H1 (cell line): ENCODE data around the gene TAGLN2. TPM values are rescaled to one million over a fixed set of nuclear protein-coding genes. Genes with fewer than 3 reads are reported as not detected.

Experiments used
- CTCF ChIA-PET: fragments of 300-600 bp; sonication (Branson Sonifier 250); formaldehyde crosslinking; loops from one replicate; lab custom pipeline; 2021; ENCODE audit not compliant: partially characterized antibody; lab: Charles Lee
- POLR2A ChIA-PET: fragments of 300-600 bp; sonication (Branson Sonifier 250); formaldehyde crosslinking; loops from one replicate; lab custom pipeline; 2021; ENCODE audit warnings: inconsistent platforms; ENCODE audit not compliant: partially characterized antibody; lab: Charles Lee
- DNase-seq, 2 experiments: peaks; one replicate each; pipeline versions ENCODE4 v3.0.0 to v3.0.0-alpha.2; 2010 to 2022; ENCODE audit warnings: low spot score in 2 of 2, low read depth in 1 of 2, mixed read lengths in 1 of 2
- FAIRE-seq: peaks from 2 replicates; lab custom pipeline; 2011; peaks lifted over from hg19 to GRCh38; lab: Jason Lieb, UNC
- H2AFZ ChIP-seq: 2 replicates; pipeline ENCODE4 v1.8.1; 2012; ENCODE audit warnings: low read length, inconsistent platforms
- H2AK5ac ChIP-seq: 2 replicates; pipeline ENCODE4 v1.6.1; 2013; ENCODE audit warnings: low read depth, low read length
- H2BK120ac ChIP-seq: replicated peaks from 2 replicates; pipeline ENCODE3; 2013; ENCODE audit warnings: low read depth, low read length, inconsistent platforms
- H2BK12ac ChIP-seq: 2 replicates; pipeline ENCODE4 v1.6.1; 2013; ENCODE audit warnings: low read depth, low read length
- H2BK15ac ChIP-seq: 2 replicates; pipeline ENCODE4 v1.6.1; 2013; ENCODE audit warnings: low read length
- H2BK20ac ChIP-seq: 2 replicates; pipeline ENCODE4 v1.6.1; 2013; ENCODE audit warnings: low read length
- H2BK5ac ChIP-seq: 2 replicates; pipeline ENCODE4 v1.6.1; 2013; ENCODE audit warnings: low read depth, low read length
- H3K14ac ChIP-seq: 2 replicates; pipeline ENCODE4 v1.6.1; 2013; ENCODE audit warnings: inconsistent platforms; ENCODE audit not compliant: insufficient read length
- H3K18ac ChIP-seq: 2 replicates; pipeline ENCODE4 v1.6.1; 2013; ENCODE audit warnings: low read length; ENCODE audit errors: extremely low read depth
- H3K23ac ChIP-seq: 2 replicates; pipeline ENCODE4 v1.6.1; 2013; ENCODE audit warnings: inconsistent platforms; ENCODE audit not compliant: insufficient read length
- H3K23me2 ChIP-seq: 2 replicates; pipeline ENCODE4 v1.6.1; 2013; ENCODE audit warnings: low read depth, low read length
- H3K27ac ChIP-seq: 2 replicates; pipeline ENCODE4 v1.6.1; 2011; ENCODE audit warnings: low read depth, low read length, inconsistent platforms
- H3K27me3 ChIP-seq, 4 experiments: replicated peaks in 1 of 4; 1 replicate in 1 of 4; 2 replicates in 3 of 4; pipeline versions ENCODE4 v1.6.1 to v1.8.1; 2011 to 2013; ENCODE audit warnings: low read length in 3 of 4, mild to moderate bottlenecking in 3 of 4, inconsistent platforms in 2 of 4, mixed read lengths in 2 of 4, moderate library complexity in 1 of 4; ENCODE audit not compliant: control insufficient read depth in 3 of 4, insufficient read depth in 3 of 4; ENCODE audit errors: extremely low read depth in 1 of 4
- H3K36me3 ChIP-seq, 4 experiments: 2 replicates each; pipeline versions ENCODE4 v1.6.1 to v1.8.1; 2011 to 2013; ENCODE audit warnings: mild to moderate bottlenecking in 4 of 4, low read length in 3 of 4, moderate library complexity in 2 of 4, control low read depth in 1 of 4, inconsistent platforms in 1 of 4; ENCODE audit not compliant: insufficient read depth in 4 of 4, control insufficient read depth in 2 of 4
- H3K4ac ChIP-seq: replicated peaks from 2 replicates; pipeline ENCODE3; 2013; ENCODE audit warnings: low read length, low read depth, mixed read lengths, inconsistent platforms; ENCODE audit not compliant: insufficient read length
- H3K4me1 ChIP-seq, 4 experiments: replicated peaks in 1 of 4; 1 replicate in 1 of 4; 2 replicates in 3 of 4; pipeline versions ENCODE4 v1.6.1 to v1.8.1; 2011 to 2013; ENCODE audit warnings: low read length in 3 of 4, inconsistent platforms in 2 of 4, mixed read lengths in 1 of 4; ENCODE audit not compliant: insufficient read depth in 4 of 4, control insufficient read depth in 3 of 4
- H3K4me2 ChIP-seq, 2 experiments: 2 replicates each; pipeline versions ENCODE4 v1.6.1 to v1.8.1; 2011 to 2013; ENCODE audit warnings: low read depth in 2 of 2, low read length in 2 of 2, control low read depth in 1 of 2, inconsistent platforms in 1 of 2, mild to moderate bottlenecking in 1 of 2; ENCODE audit not compliant: insufficient read depth in 1 of 2
- H3K4me3 ChIP-seq, 4 experiments: fragments of 200-600, 300-600 bp in 1 of 4; sonication (generic), shearing (Covaris generic), sonication (Bioruptor Twin) in 1 of 4; 2 replicates each; pipeline versions ENCODE4 v1.5.1 to v1.8.1; 2011 to 2016; ENCODE audit warnings: low read length in 4 of 4, low read depth in 3 of 4, control low read depth in 2 of 4, inconsistent platforms in 2 of 4, mild to moderate bottlenecking in 2 of 4, mixed read lengths in 1 of 4, moderate library complexity in 1 of 4; ENCODE audit not compliant: insufficient read depth in 2 of 4; ENCODE audit errors: extremely low read depth in 1 of 4
- H3K56ac ChIP-seq: replicated peaks from 2 replicates; pipeline ENCODE3; 2013; ENCODE audit warnings: low read depth, mild to moderate bottlenecking, mixed read lengths, low read length, inconsistent platforms; ENCODE audit not compliant: insufficient read length
- H3K79me1 ChIP-seq: 2 replicates; pipeline ENCODE4 v1.6.1; 2013; ENCODE audit warnings: low read depth, low read length, control low read depth
- H3K79me2 ChIP-seq, 2 experiments: 2 replicates each; pipeline versions ENCODE4 v1.6.1 to v1.8.1; 2012 to 2013; ENCODE audit warnings: low read length in 2 of 2, mild to moderate bottlenecking in 2 of 2, inconsistent platforms in 1 of 2; ENCODE audit not compliant: insufficient read depth in 2 of 2, control insufficient read depth in 1 of 2
- H3K9ac ChIP-seq, 4 experiments: replicated peaks in 1 of 4; 1 replicate in 1 of 4; 2 replicates in 3 of 4; pipeline versions ENCODE4 v1.6.1 to v1.8.1; 2011 to 2013; ENCODE audit warnings: low read depth in 3 of 4, low read length in 3 of 4, control low read depth in 2 of 4, mild to moderate bottlenecking in 2 of 4, moderate library complexity in 2 of 4, inconsistent platforms in 1 of 4; ENCODE audit errors: extremely low read depth in 1 of 4
- H3K9me3 ChIP-seq, 2 experiments: 2 replicates each; pipeline versions ENCODE4 v1.6.1 to v1.8.1; 2012 to 2013; ENCODE audit warnings: mild to moderate bottlenecking in 2 of 2, moderate library complexity in 2 of 2, control low read depth in 1 of 2, inconsistent platforms in 1 of 2, low read depth in 1 of 2, low read length in 1 of 2, mixed read lengths in 1 of 2; ENCODE audit not compliant: insufficient read depth in 2 of 2
- H4K20me1 ChIP-seq, 2 experiments: replicated peaks in 1 of 2; 2 replicates each; pipeline versions ENCODE3 to v1.8.1; 2011 to 2013; ENCODE audit warnings: inconsistent platforms in 2 of 2, low read length in 2 of 2, mild to moderate bottlenecking in 1 of 2; ENCODE audit not compliant: insufficient read depth in 2 of 2, control insufficient read depth in 1 of 2
- H4K5ac ChIP-seq: 2 replicates; pipeline ENCODE4 v1.6.1; 2013; ENCODE audit warnings: low read length, low read depth, mixed read lengths, inconsistent platforms; ENCODE audit not compliant: insufficient read length
- H4K8ac ChIP-seq: 2 replicates; pipeline ENCODE4 v1.8.0; 2013; ENCODE audit warnings: mild to moderate bottlenecking, moderate library complexity, low read length, inconsistent platforms; ENCODE audit not compliant: insufficient read depth; ENCODE audit errors: extremely low read depth
- H4K91ac ChIP-seq: replicated peaks from 2 replicates; pipeline ENCODE3; 2013; ENCODE audit warnings: low read length, mixed read lengths, inconsistent platforms; ENCODE audit not compliant: insufficient read length
- ATF2 ChIP-seq: IDR thresholded peaks from 2 replicates; pipeline ENCODE4 v1.6.1; 2012; ENCODE audit warnings: low read length, inconsistent platforms
- ATF3 ChIP-seq: IDR thresholded peaks from 2 replicates; pipeline ENCODE4 v1.6.1; 2011; ENCODE audit warnings: low read depth, mild to moderate bottlenecking, low read length; ENCODE audit not compliant: insufficient read depth
- BCL11A ChIP-seq, 2 experiments: IDR thresholded peaks; one replicate each; pipeline ENCODE4 v1.6.1; 2011; ENCODE audit warnings: low read depth in 2 of 2, low read length in 2 of 2, mild to moderate bottlenecking in 2 of 2
- CEBPB ChIP-seq: IDR thresholded peaks from 2 replicates; pipeline ENCODE4 v1.6.1; 2012; ENCODE audit warnings: low read depth, low read length
- FOSL1 ChIP-seq: IDR thresholded peaks from 2 replicates; pipeline ENCODE4 v1.6.1; 2011; ENCODE audit warnings: mild to moderate bottlenecking, low read depth, low read length, moderate library complexity; ENCODE audit not compliant: insufficient read depth
- KDM1A ChIP-seq: fragments of 200-600, 300-600 bp; sonication (generic); IDR thresholded peaks from 2 replicates; pipeline ENCODE4 v1.7.1; 2016; ENCODE audit warnings: mild to moderate bottlenecking, low read length, borderline replicate concordance
- MAFK ChIP-seq: IDR thresholded peaks from 2 replicates; pipeline ENCODE4 v1.6.1; 2012; ENCODE audit warnings: low read depth, mild to moderate bottlenecking, improper control_type of control experiment, low read length
- RBBP5 ChIP-seq: IDR thresholded peaks from 2 replicates; pipeline ENCODE4 v1.7.1; 2012; ENCODE audit warnings: low read depth, mild to moderate bottlenecking, inconsistent platforms, low read length, moderate library complexity, borderline replicate concordance
- SP1 ChIP-seq: IDR thresholded peaks from 2 replicates; pipeline ENCODE4 v1.6.1; 2011; ENCODE audit warnings: low read depth, low read length
- SUZ12 ChIP-seq: fragments of 200-600 bp; sonication (generic); IDR thresholded peaks from 2 replicates; pipeline ENCODE4 v1.6.1; 2012; ENCODE audit warnings: mild to moderate bottlenecking, inconsistent platforms, low read length, moderate library complexity, mixed read lengths
- WGBS, 2 experiments: shearing (Covaris generic) in 1 of 2; methylation state at CpG; one replicate each; pipeline versions ENCODE4 v1.1.6 to v1.1.7; 2013 to 2015; ENCODE audit warnings: low lambda C conversion rate in 2 of 2, mixed read lengths in 2 of 2, inconsistent platforms in 1 of 2, low coverage in 1 of 2, missing lambda C conversion rate in 1 of 2; ENCODE audit not compliant: insufficient replicate concordance in 2 of 2, insufficient coverage in 1 of 2, insufficient read length in 1 of 2; ENCODE audit errors: extremely low coverage in 1 of 2, missing lambda C conversion rate in 1 of 2; 5-methylcytosine and 5-hydroxymethylcytosine counted together
- polyA plus RNA-seq, 7 experiments: library from polyadenylated mRNA; depleted of rRNA in 3 of 7; stranded (reverse) in 5 of 7; unstranded in 2 of 7; fragments of >200 nt in 5 of 7; fragments of 200-250 nt in 2 of 7; gene quantifications; 1 replicate in 5 of 7; 2 replicates in 1 of 7; 4 replicates in 1 of 7; pipeline versions ENCODE4 v1.2.1 to v1.2.3, GENCODE V29; 2011 to 2013; ENCODE audit warnings: missing spikeins in 2 of 7, mixed read lengths in 2 of 7
- total RNA-seq: library from RNA; stranded (reverse); fragmentation: NEBNext Ultra II Directional; extraction: Animal tissue kit (Norgen Biotek cat#: 25700); gene quantifications from 2 replicates; pipeline ENCODE4 v1.2.1, GENCODE V29; 2021

The TAGLN2 gene
- total and polyA plus RNA-seq, 2 of the 8 experiments (the other 6 are each of a cell fraction or from before 2014, with no cell fraction given) = 93.0 to 114 TPM

- Histone ChIP-seq H4K5ac (no peak overlapping the region), H3K56ac (no peak overlapping the region), H3K4me1 (peaks cover 5 to 21% (median 16%) of the 10 kb centered on the region in 4 experiments), H3K9ac (no peak overlapping the region), H2BK12ac (no peak overlapping the region), H3K4me3 (no peak overlapping the region), H2BK120ac (no peak overlapping the region), H3K23me2 (peaks cover 17% of the 10 kb centered on the region; the same call in 1 of the 2 replicates), H2AFZ (no peak overlapping the region), H3K79me1 (peaks cover 3% of the 10 kb centered on the region), H4K91ac (no peak overlapping the region), H2BK20ac (no peak overlapping the region), H3K14ac (no peak overlapping the region), H3K23ac (no peak overlapping the region), H3K18ac (no peak overlapping the region), H4K20me1 (peaks cover 0 to 6% of the 10 kb centered on the region in 2 experiments), H2BK5ac (no peak overlapping the region), H3K4me2 (no peak overlapping the region), H2BK15ac (no peak overlapping the region), H2AK5ac (no peak overlapping the region), H3K9me3 (no peaks in the 10 kb centered on the region), H4K8ac (no peak overlapping the region), H3K79me2 (peaks cover 0 to 5% of the 10 kb centered on the region in 2 experiments; a peak in 2 of 4 replicates), H3K36me3 (peaks cover 0 to 23% (median 9%) of the 10 kb centered on the region in 4 experiments; a peak in 3 of 8 replicates), H3K27ac (no peak overlapping the region), H3K4ac (no peak overlapping the region), H3K27me3 (peaks cover 0 to 17% (median 8%) of the 10 kb centered on the region in 4 experiments; a peak in 5 of 7 replicates)
- WGBS, 2 experiments = 88% methylated on average over 15 of the region's 16 CpGs; no CpG with 5 or more reads in 1 of the 2 experiments
- FAIRE-seq (no peak), DNase-seq (no peak)
- ChIA-PET POLR2A (interaction anchor here (0.9 kb wide), 1 partner anchor 27 kb away, joined by 4 read pairs; no protein-coding TSS in a partner anchor), CTCF (interaction anchor here (0.8 to 35.5 kb wide), 9 partner anchors 9 to 129 kb away, joined by 3 to 696 read pairs (median 5); partner anchors contain the start of gene IGSF9)
- no peak for TF ChIP-seq ATF3
- no peak for TF ChIP-seq BCL11A (IDR thresholded peaks at IDR 0.05; ENCODE audit: low read depth in 2 of 2, low read length in 2 of 2)
- no peak for TF ChIP-seq CEBPB
- TF ChIP-seq SP1 = no peak
- TF ChIP-seq RBBP5 = no peak
- TF ChIP-seq KDM1A = no peak
- TF ChIP-seq ATF2 = no peak
- TF ChIP-seq MAFK = no peak
- TF ChIP-seq SUZ12 = no peak
- TF ChIP-seq FOSL1 = no peak
These were observed 2.0 kb upstream of the TAGLN2 start for GRCh38 chr1:159927211-159927848.
